GM23248 (cell line): ENCODE measurements around the gene PROC. TPM values are rescaled to one million over a fixed set of nuclear protein-coding genes. Genes with fewer than 3 reads are reported as not detected.

Experiments
- DNase-seq: peaks from one replicate; pipeline ENCODE4 v3.0.0-alpha.2; 2015
- H2AFZ ChIP-seq: fragments of 200-600 bp; sonication (generic); 2 replicates; pipeline ENCODE4 v1.6.1; 2016; ENCODE audit warnings: antibody characterized with exemption
- H3F3A ChIP-seq: fragments of 200-600 bp; sonication (generic); 2 replicates; pipeline ENCODE4 v1.6.1; 2016; ENCODE audit warnings: mild to moderate bottlenecking, antibody characterized with exemption, mixed run types; ENCODE audit not compliant: insufficient read depth
- H3K27ac ChIP-seq: fragments of 200-600 bp; sonication (generic); 2 replicates; pipeline ENCODE4 v1.5.1; 2016; ENCODE audit warnings: mild to moderate bottlenecking
- H3K27me3 ChIP-seq: fragments of 200-600 bp; sonication (generic); replicated peaks from 2 replicates; pipeline ENCODE4 v1.6.1; 2016; ENCODE audit warnings: mild to moderate bottlenecking; ENCODE audit not compliant: insufficient read depth
- H3K36me3 ChIP-seq: fragments of 200-600 bp; sonication (generic); 2 replicates; pipeline ENCODE4 v1.6.1; 2016; ENCODE audit warnings: low read depth, mild to moderate bottlenecking
- H3K4me1 ChIP-seq: fragments of 200-600 bp; sonication (generic); 2 replicates; pipeline ENCODE4 v1.6.1; 2016; ENCODE audit warnings: mild to moderate bottlenecking; ENCODE audit not compliant: insufficient read depth
- H3K4me2 ChIP-seq: fragments of 200-600 bp; sonication (generic); one replicate; pipeline ENCODE4 v1.6.1; 2016; ENCODE audit warnings: mild to moderate bottlenecking; ENCODE audit not compliant: unreplicated experiment
- H3K4me3 ChIP-seq: fragments of 200-600 bp; sonication (generic); 2 replicates; pipeline ENCODE4 v1.5.1; 2016; ENCODE audit warnings: mild to moderate bottlenecking
- H3K79me2 ChIP-seq: fragments of 200-600 bp; sonication (generic); 2 replicates; pipeline ENCODE4 v1.6.1; 2016; ENCODE audit warnings: mild to moderate bottlenecking; ENCODE audit not compliant: insufficient read depth
- H3K9ac ChIP-seq: fragments of 200-600 bp; sonication (generic); 2 replicates; pipeline ENCODE4 v1.6.1; 2016; ENCODE audit warnings: mild to moderate bottlenecking
- H3K9me2 ChIP-seq: fragments of 200-600 bp; sonication (generic); 2 replicates; pipeline ENCODE4 v1.6.1; 2016; ENCODE audit warnings: mixed run types, mild to moderate bottlenecking, moderate library complexity; ENCODE audit not compliant: insufficient read depth
- H3K9me3 ChIP-seq: fragments of 200-600 bp; sonication (generic); one replicate; pipeline ENCODE4 v1.6.1; 2017; ENCODE audit warnings: low read depth
- H4K20me1 ChIP-seq: fragments of 200-600 bp; sonication (generic); 2 replicates; pipeline ENCODE4 v1.6.0; 2016; ENCODE audit not compliant: insufficient read depth
- EZH2 ChIP-seq: fragments of 200-600 bp; sonication (generic); IDR thresholded peaks from 2 replicates; pipeline ENCODE4 v1.6.1; 2018; ENCODE audit warnings: antibody characterized with exemption, mild to moderate bottlenecking; ENCODE audit not compliant: insufficient read depth, poor library complexity, severe bottlenecking
- EZH2phosphoT487 ChIP-seq: fragments of 200-600 bp; sonication (generic); IDR thresholded peaks from 2 replicates; pipeline ENCODE4 v1.6.1; 2018; ENCODE audit warnings: antibody characterized with exemption, moderate library complexity, mild to moderate bottlenecking, low read depth; ENCODE audit not compliant: insufficient read depth
- WGBS, 2 experiments: methylation state at CpG; one replicate each; pipeline ENCODE4 v1.1.6; 2015 to 2017; ENCODE audit warnings: low lambda C conversion rate in 2 of 2, low coverage in 1 of 2; ENCODE audit errors: missing lambda C conversion rate in 2 of 2; 5-methylcytosine and 5-hydroxymethylcytosine counted together
- in situ Hi-C: fragments of 300-500 bp; cut with MboI; formaldehyde crosslinking; loops from 2 replicates; pipeline ENCODE4 v1.15.0; 2020
- polyA plus RNA-seq: library from polyadenylated mRNA; unstranded; fragments of >200 nt; fragmentation: Nextera tagmentation; extraction: Ambion mirVana; gene quantifications from 2 replicates; pipeline ENCODE4 v1.2.1, GENCODE V29; 2016
- total RNA-seq: library from RNA; depleted of rRNA; stranded (reverse); fragments of >200 nt; shearing (Covaris generic); gene quantifications from 2 replicates; pipeline ENCODE4 v1.2.3, GENCODE V29; 2014

Gene PROC
- total and polyA plus RNA-seq, 2 experiments from 2014 or later: not detected

DNA sequence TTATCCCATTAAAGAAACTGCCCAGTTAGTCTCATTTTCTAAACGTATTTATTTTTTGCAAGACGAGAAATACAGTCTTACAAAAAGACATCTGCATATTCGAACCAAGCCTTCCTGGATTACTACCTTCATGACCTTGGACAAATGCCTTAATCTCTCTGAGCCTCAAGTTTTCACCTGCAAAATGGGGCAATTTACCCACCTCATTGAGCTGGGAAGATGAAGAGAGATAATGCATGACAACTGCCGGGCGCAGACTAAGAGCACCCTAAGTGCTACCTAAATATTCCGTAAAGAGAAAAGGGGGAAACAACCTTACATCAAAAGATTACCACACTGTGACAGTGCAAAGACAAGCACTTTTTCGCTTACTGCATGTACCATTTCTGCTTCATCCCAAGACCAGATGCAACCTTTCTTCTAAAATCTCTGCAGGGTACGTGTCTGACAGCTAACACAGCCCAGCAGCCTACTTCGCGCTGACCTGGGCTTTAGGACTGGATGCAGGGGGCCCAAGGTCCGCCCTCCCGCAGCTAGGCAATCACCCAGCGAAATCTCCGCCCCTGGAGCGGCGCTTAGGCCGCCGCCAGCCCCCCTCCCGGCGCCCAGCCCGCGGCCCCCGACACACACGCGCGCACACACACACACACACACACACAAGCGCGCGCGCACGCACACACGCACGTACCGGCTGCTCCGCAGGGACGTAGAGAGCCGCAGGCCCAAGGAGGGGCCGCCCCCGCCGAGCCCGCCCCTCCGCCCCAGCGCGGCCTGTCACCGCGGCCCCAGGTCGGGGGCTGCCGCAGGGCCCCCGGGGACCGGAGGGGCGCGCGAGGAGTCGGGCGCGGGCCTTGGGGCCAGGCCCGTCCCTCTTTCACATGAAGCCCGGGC is 31.2 kb upstream of the PROC start:
- Histone ChIP-seq H3K27ac (peak overlapping the region; percentile 98), H3K27me3 (no peaks in the 10 kb centered on the region), H3K9ac (peak overlapping the region; percentile 100), H3K4me1 (peaks cover 33% of the 10 kb centered on the region), H3K4me2 (peak overlapping the region; percentile 100), H3K79me2 (peaks cover 50% of the 10 kb centered on the region), H3K36me3 (no peaks in the 10 kb centered on the region), H3K4me3 (peak overlapping the region; percentile 98), H3F3A (peaks cover 18% of the 10 kb centered on the region), H2AFZ (peak overlapping the region; percentile 66), H4K20me1 (no peaks in the 10 kb centered on the region), H3K9me3 (no peaks in the 10 kb centered on the region), H3K9me2 (no peaks in the 10 kb centered on the region)
- DNase-seq: peak; percentile 90
- 1% methylated on average over 15 to 46 of the region's 58 CpGs for WGBS, 2 experiments
- in situ Hi-C loops: no loop called here
- no peak for TF ChIP-seq EZH2phosphoT487
- TF ChIP-seq EZH2: no peak

DNA sequence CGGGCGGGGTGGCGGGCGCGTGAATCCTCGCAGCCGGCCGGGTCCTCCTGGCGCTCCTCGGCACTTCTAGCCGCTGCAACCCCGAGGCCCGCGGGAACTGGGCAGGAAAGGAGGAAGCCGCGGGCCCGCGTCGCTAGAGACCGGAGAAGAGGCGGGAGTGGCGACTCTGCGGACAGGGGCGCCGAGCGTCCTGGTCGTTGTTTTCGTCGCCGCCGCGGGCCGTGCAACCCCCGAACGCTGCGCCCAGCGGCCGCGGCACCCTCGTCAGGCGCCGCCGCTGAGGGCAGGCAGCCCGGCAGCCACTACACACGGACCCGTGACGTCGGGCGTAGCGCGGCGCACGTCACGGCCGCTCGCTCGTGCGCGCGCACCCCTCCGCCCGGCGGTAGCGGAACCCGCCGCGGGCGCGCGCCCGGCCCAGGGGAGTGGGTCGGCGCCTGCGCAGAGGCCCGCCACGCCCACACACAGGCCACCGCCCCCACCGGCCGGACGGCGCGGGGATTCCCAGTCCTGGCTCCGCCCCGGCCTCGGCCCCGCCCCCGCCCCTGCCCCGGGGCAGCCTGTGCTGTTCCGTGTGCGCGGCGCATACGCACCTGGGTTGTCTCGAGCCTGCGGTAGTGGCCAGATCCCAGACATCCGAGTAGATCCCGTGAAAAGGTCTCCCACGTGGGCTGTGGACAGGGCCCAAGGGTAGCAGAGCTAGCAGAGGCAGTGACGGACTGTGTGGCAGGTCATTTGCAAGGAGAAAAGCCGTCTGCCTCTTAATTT is 30.4 kb upstream of the PROC start, which contains the start of gene MAP3K2:
MAP3K2 (minus strand) TSS at position 321 of the 768 bp plus-strand sequence. CDS start 44,846 bp downstream, outside the sequence.
- Histone ChIP-seq H3K79me2 (peaks cover 42% of the 10 kb centered on the region), H3K4me1 (peaks cover 41% of the 10 kb centered on the region), H4K20me1 (no peaks in the 10 kb centered on the region), H3K27ac (peak within 1 kb of the TSS; percentile 98), H3K9me3 (no peaks in the 10 kb centered on the region), H3K4me3 (peak within 1 kb of the TSS; percentile 98), H3K36me3 (no peaks in the 10 kb centered on the region), H3K27me3 (no peaks in the 10 kb centered on the region), H2AFZ (peak within 1 kb of the TSS; percentile 88), H3K4me2 (peak within 1 kb of the TSS; percentile 100), H3F3A (peaks cover 26% of the 10 kb centered on the region), H3K9me2 (no peaks in the 10 kb centered on the region), H3K9ac (peak within 1 kb of the TSS; percentile 100)
- 1% methylated on average over 47 to 61 of the region's 100 CpGs for WGBS, 2 experiments
- TF ChIP-seq EZH2 (no peak), EZH2phosphoT487 (no peak)
- in situ Hi-C loops: no loop called here
- peak; percentile 96 for DNase-seq

GRCh38 chr2:127388423-127389164 is 29.6 kb upstream of the PROC start:
- Histone ChIP-seq H3K4me1 (peaks cover 44% of the 10 kb centered on the region), H3K9me3 (no peaks in the 10 kb centered on the region), H3K27ac (peak overlapping the region; percentile 98), H3K9ac (peak overlapping the region; percentile 100), H3K9me2 (no peaks in the 10 kb centered on the region), H3K36me3 (no peaks in the 10 kb centered on the region), H4K20me1 (no peaks in the 10 kb centered on the region), H2AFZ (peak overlapping the region; percentile 88), H3F3A (peaks cover 31% of the 10 kb centered on the region), H3K4me3 (peak overlapping the region; percentile 98), H3K79me2 (peaks cover 34% of the 10 kb centered on the region), H3K4me2 (peak overlapping the region; percentile 96), H3K27me3 (no peaks in the 10 kb centered on the region)
- 47 to 50% methylated on average over 8 of the region's 8 CpGs for WGBS, 2 experiments
- in situ Hi-C loops: no loop called here
- TF ChIP-seq EZH2: no peak
- no peak for TF ChIP-seq EZH2phosphoT487
- peak; percentile 59 for DNase-seq
